MCF 10A (cell line): ENCODE results near the gene PAPPA2. TPM values are rescaled to one million over a fixed set of nuclear protein-coding genes. Genes with fewer than 3 reads are reported as not detected.

Experiments used
- BruUV-seq: library from RNA; stranded (reverse); fragments of 400-500 nt; replicated peaks from 2 replicates; lab custom pipeline; 2021; lab: Mats Ljungman, UMichigan
- CTCF ChIA-PET: fragments of 300-600 bp; sonication (Branson Sonifier 250); formaldehyde crosslinking; extraction: SDS; loops from one replicate; lab custom pipeline; 2021; ENCODE audit warnings: antibody characterized with exemption, inconsistent platforms; lab: Yijun Ruan, JAX
- POLR2A ChIA-PET: fragments of 300-600, 350-650 bp; sonication (Branson Sonifier 250); formaldehyde crosslinking; extraction: SDS; loops from one replicate; lab custom pipeline; 2020; ENCODE audit warnings: antibody characterized with exemption, inconsistent platforms; lab: Yijun Ruan, JAX
- DNase-seq: peaks from one replicate; pipeline ENCODE4 v3.0.0-alpha.2; 2018; ENCODE audit not compliant: unreplicated experiment
- H3K27ac Mint-ChIP-seq: one replicate; pipeline ENCODE4 v1.8.0; 2022; ENCODE audit warnings: mild to moderate bottlenecking, low read depth, mixed read lengths; ENCODE audit not compliant: unreplicated experiment
- H3K27me3 Mint-ChIP-seq: one replicate; pipeline ENCODE4 v1.8.0; 2022; ENCODE audit warnings: mixed read lengths; ENCODE audit not compliant: insufficient read depth, unreplicated experiment
- H3K36me3 Mint-ChIP-seq: one replicate; pipeline ENCODE4 v1.8.0; 2022; ENCODE audit warnings: mild to moderate bottlenecking, moderate library complexity, mixed read lengths; ENCODE audit not compliant: insufficient read depth, unreplicated experiment
- H3K4me1 Mint-ChIP-seq: one replicate; pipeline ENCODE4 v1.8.0; 2022; ENCODE audit warnings: mixed read lengths; ENCODE audit not compliant: insufficient read depth, unreplicated experiment
- H3K4me3 Mint-ChIP-seq: one replicate; pipeline ENCODE4 v1.8.0; 2022; ENCODE audit warnings: mild to moderate bottlenecking, moderate library complexity, mixed read lengths; ENCODE audit not compliant: unreplicated experiment
- H3K9me3 Mint-ChIP-seq: one replicate; pipeline ENCODE4 v1.8.0; 2022; ENCODE audit warnings: mixed read lengths; ENCODE audit not compliant: unreplicated experiment
- intact Hi-C: fragments of 100-400 bp; cut with micrococcal nuclease; formaldehyde crosslinking; loops from 2 replicates; pipeline ENCODE4 v1.14.1; 2022
- total RNA-seq: library from RNA; stranded (reverse); gene quantifications from 2 replicates; pipeline ENCODE4 v1.2.3, GENCODE V29; 2022
- TF ChIP-seq, protein P1 (sequence below): fragments of 200-600 bp; IDR thresholded peaks from one replicate; pipeline ENCODE4 v1.8.0; 2022; ENCODE audit warnings: antibody characterized with exemption, mild to moderate bottlenecking; ENCODE audit not compliant: unreplicated experiment

PAPPA2 gene
- total RNA-seq, 1 experiment from 2014 or later, result 11.5 TPM

DNA sequence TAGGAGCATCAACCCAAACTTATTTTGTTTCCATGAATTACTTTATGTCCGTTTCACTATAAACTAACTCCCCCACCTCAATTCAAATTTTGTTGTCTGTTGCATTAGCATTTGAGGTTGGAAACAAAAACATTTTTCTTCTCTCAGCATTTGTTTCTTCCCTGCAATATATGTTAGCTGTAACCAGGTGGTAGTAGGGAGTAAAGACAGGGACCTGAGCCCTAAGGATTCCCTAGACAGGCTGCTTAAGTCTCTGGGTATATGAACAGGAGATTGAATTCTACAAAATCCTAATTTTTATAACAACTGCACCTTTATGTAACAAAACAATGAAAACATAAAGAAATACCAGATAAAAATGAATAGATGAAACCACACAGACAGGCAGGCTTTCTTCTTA is 242.6 kb downstream of the PAPPA2 start:
- H3K27ac Mint-ChIP-seq, result no peak overlapping the region
- H3K36me3 Mint-ChIP-seq, result no peaks in the 10 kb centered on the region
- H3K27me3 Mint-ChIP-seq, result no peaks in the 10 kb centered on the region
- TF ChIP-seq, protein P1, sequence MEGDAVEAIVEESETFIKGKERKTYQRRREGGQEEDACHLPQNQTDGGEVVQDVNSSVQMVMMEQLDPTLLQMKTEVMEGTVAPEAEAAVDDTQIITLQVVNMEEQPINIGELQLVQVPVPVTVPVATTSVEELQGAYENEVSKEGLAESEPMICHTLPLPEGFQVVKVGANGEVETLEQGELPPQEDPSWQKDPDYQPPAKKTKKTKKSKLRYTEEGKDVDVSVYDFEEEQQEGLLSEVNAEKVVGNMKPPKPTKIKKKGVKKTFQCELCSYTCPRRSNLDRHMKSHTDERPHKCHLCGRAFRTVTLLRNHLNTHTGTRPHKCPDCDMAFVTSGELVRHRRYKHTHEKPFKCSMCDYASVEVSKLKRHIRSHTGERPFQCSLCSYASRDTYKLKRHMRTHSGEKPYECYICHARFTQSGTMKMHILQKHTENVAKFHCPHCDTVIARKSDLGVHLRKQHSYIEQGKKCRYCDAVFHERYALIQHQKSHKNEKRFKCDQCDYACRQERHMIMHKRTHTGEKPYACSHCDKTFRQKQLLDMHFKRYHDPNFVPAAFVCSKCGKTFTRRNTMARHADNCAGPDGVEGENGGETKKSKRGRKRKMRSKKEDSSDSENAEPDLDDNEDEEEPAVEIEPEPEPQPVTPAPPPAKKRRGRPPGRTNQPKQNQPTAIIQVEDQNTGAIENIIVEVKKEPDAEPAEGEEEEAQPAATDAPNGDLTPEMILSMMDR, result no peak
- ChIA-PET CTCF (interaction anchor here (0.8 to 4.1 kb wide), 7 partner anchors 11 to 175 kb away, joined by 3 to 27 read pairs (median 4); no protein-coding TSS in a partner anchor), POLR2A (no interaction called here)
- no TSS peak for BruUV-seq
- DNase-seq, result no peak
- H3K4me3 Mint-ChIP-seq, result no peak overlapping the region
- no peaks in the 10 kb centered on the region for H3K4me1 Mint-ChIP-seq
- no peaks in the 10 kb centered on the region for H3K9me3 Mint-ChIP-seq
- intact Hi-C loops, result no loop called here

DNA sequence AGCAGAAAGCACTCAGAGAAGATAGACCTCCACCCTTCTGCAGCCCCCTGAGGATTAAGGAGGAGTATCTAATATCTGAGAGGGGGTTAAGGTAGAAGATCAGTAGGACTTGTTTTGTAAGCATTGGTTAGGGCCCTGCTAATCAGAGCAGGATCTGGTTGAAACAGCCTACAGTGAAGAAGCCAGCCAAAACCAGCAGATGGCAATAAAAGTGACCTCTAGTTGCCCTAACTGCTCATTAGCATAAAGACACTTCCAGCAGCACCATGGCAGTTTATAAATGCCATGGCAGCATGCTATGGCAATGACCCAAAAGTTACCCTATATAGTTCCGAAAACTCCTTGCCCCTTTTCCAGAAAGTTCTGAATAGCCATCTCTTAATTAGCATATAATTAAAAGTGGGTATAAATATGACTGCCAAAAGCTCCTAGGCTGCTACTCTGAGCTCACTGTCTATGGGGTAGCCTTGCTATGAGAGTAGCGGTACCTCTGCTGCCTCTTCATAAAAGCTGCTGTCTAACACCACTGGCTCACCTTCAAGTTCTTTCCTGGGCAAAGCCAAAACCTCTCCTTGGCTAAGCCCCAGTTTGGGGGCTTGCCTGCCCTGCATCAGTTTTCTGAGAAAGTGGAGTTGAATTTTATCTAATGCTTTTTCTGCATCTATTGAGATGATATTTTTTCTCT is 254.2 kb downstream of the PAPPA2 start:
- peaks cover 6% of the 10 kb centered on the region for H3K36me3 Mint-ChIP-seq
- TF ChIP-seq, protein P1, result no peak
- H3K4me1 Mint-ChIP-seq, result no peaks in the 10 kb centered on the region
- no peak overlapping the region for H3K27ac Mint-ChIP-seq
- intact Hi-C loops, result no loop called here
- no peak overlapping the region for H3K4me3 Mint-ChIP-seq
- BruUV-seq, result no TSS peak
- H3K27me3 Mint-ChIP-seq, result no peaks in the 10 kb centered on the region
- ChIA-PET POLR2A (no interaction called here), CTCF (interaction anchor here (0.6 to 1.3 kb wide), 2 partner anchors 16 to 64 kb away, joined by 4 to 5 read pairs; no protein-coding TSS in a partner anchor)
- no peak for DNase-seq
- no peaks in the 10 kb centered on the region for H3K9me3 Mint-ChIP-seq

DNA sequence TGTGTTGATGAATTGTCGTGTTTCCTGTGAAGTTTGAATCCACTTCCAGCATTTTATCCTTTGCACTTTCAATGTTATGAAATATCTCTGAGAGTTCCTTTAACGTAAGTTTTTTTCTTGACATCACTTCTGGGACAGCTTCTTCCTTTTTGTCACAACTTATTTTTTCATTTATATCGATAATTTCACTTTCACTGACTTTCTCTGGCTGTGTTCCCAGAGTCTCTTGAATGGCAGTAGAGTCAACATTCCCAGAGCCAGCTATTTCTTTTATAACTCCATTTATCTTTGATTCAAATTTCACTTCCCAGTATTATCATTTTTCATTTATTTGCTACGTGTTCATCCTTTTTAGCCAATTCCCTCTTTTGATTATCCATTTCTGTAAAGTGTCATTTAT is 256.5 kb downstream of the PAPPA2 start:
- no peak overlapping the region for H3K27ac Mint-ChIP-seq

DNA sequence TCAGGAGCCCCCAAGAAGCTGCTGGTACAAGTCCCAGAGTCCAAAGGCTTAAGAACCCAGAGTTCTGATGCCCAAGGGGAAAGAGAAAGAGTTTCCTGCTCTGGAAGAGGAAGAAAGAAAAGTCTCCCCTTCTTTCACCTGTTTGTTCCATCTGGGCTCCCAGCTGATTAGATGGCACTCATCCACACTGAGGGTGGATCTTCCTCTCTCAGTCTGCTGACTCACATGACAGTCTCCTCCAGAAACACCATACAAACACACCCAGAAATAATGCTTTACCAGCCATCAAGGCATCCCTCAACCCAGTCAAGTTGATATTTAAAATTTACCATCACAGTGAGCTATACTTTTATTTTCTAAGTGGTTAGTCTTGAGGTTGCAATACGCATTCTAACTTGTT is 257.9 kb downstream of the PAPPA2 start:
- DNase-seq, result peak; percentile 22
- Mint-ChIP-seq H3K4me3 (no peak overlapping the region), H3K27me3 (no peaks in the 10 kb centered on the region), H3K4me1 (no peaks in the 10 kb centered on the region), H3K9me3 (no peaks in the 10 kb centered on the region), H3K36me3 (peaks cover 6% of the 10 kb centered on the region), H3K27ac (no peak overlapping the region)
- TF ChIP-seq, protein P1, result no peak
- intact Hi-C loops, result no loop called here
- ChIA-PET CTCF (interaction anchor here (0.5 to 1.6 kb wide), 3 partner anchors 160 to 424 kb away, joined by 3 to 6 read pairs (median 3); no protein-coding TSS in a partner anchor), POLR2A (interaction anchor here (0.9 kb wide), 1 partner anchor 14 kb away, joined by 3 read pairs; no protein-coding TSS in a partner anchor)
- BruUV-seq, result no TSS peak

More for the DNA sequence above, 256.5 kb downstream of the PAPPA2 start:
- Mint-ChIP-seq H3K4me3 (no peak overlapping the region), H3K36me3 (peaks cover 6% of the 10 kb centered on the region), H3K4me1 (no peaks in the 10 kb centered on the region), H3K9me3 (no peaks in the 10 kb centered on the region), H3K27me3 (no peaks in the 10 kb centered on the region)
- DNase-seq, result no peak
- ChIA-PET POLR2A (no interaction called here), CTCF (interaction anchor here (0.7 kb wide), 1 partner anchor 111 kb away, joined by 4 read pairs; no protein-coding TSS in a partner anchor)
- intact Hi-C loops, result no loop called here
- BruUV-seq, result no TSS peak
- TF ChIP-seq, protein P1, result no peak
